HepG2 (cell line): ENCODE data around the gene PFKP. TPM values are rescaled to one million over a fixed set of nuclear protein-coding genes. Genes with fewer than 3 reads are reported as not detected.

Experiments used
- ATAC-seq: fragments of 200-7000 bp; cut with Tn5 transposase; 3 replicates; pipeline ENCODE4 v1.9.1; 2020; ENCODE audit warnings: mild to moderate bottlenecking, moderate library complexity
- BruUV-seq: library from RNA; stranded (reverse); fragments of 400-500 nt; replicated peaks from 2 replicates; lab custom pipeline; 2021; lab: Mats Ljungman, UMichigan
- CTCF ChIA-PET: fragments of 300-600 bp; formaldehyde crosslinking; extraction: SDS; loops from one replicate; lab custom pipeline; 2021; ENCODE audit warnings: low total read pairs, inconsistent platforms, low intra/inter-chr PET ratio; lab: Yijun Ruan, JAX
- POLR2A ChIA-PET: fragments of 350-600 bp; sonication (Branson Sonifier 250); formaldehyde crosslinking; loops from one replicate; lab custom pipeline; 2020; ENCODE audit warnings: antibody characterized with exemption, inconsistent platforms; lab: Yijun Ruan, JAX
- DNase-seq: peaks from one replicate; pipeline ENCODE4 v3.0.0-alpha.2; 2015; ENCODE audit warnings: low spot score
- FAIRE-seq: peaks from 3 replicates; lab custom pipeline; 2011; peaks lifted over from hg19 to GRCh38; lab: Jason Lieb, UNC
- H2AFZ ChIP-seq: one replicate; pipeline ENCODE4 v1.6.1; 2011; ENCODE audit warnings: low read length, inconsistent platforms
- H3K27ac ChIP-seq: fragments of 300-600 bp; 3 replicates; pipeline ENCODE4 v1.8.0; 2011; ENCODE audit warnings: mixed run types, mild to moderate bottlenecking, mixed read lengths, low read length, inconsistent platforms; ENCODE audit not compliant: insufficient read depth; ENCODE audit errors: extremely low read length
- H3K27me3 ChIP-seq, 2 experiments: fragments of 200-600 bp in 1 of 2; 2 replicates in 1 of 2; 3 replicates in 1 of 2; pipeline versions ENCODE4 v1.6.0 to v1.8.0; 2011; ENCODE audit warnings: low read length in 2 of 2, mild to moderate bottlenecking in 2 of 2, moderate library complexity in 2 of 2, inconsistent platforms in 1 of 2; ENCODE audit not compliant: insufficient read depth in 2 of 2, control insufficient read depth in 1 of 2
- H3K36me3 ChIP-seq, 2 experiments: fragments of 200-600 bp in 1 of 2; replicated peaks in 1 of 2; 2 replicates in 1 of 2; 3 replicates in 1 of 2; pipeline versions ENCODE4 v1.5.1 to v1.8.0; 2011; ENCODE audit warnings: low read length in 2 of 2, inconsistent platforms in 1 of 2; ENCODE audit not compliant: insufficient read depth in 2 of 2, control insufficient read depth in 1 of 2
- H3K4me1 ChIP-seq: 2 replicates; pipeline ENCODE4 v1.5.1; 2012; ENCODE audit warnings: low read length, inconsistent platforms; ENCODE audit not compliant: insufficient read depth
- H3K4me2 ChIP-seq: 2 replicates; pipeline ENCODE4 v1.6.0; 2011; ENCODE audit warnings: low read depth, low read length, inconsistent platforms
- H3K4me3 ChIP-seq, 3 experiments: fragments of 200-600 bp in 1 of 3; sonication (generic), shearing (Covaris generic) in 1 of 3; replicated peaks in 1 of 3; 2 replicates each; pipeline ENCODE4 v1.5.1; 2011 to 2016; ENCODE audit warnings: low read length in 3 of 3, inconsistent platforms in 2 of 3, low read depth in 2 of 3, mild to moderate bottlenecking in 2 of 3, control low read depth in 1 of 3, mixed read lengths in 1 of 3; ENCODE audit not compliant: insufficient read depth in 1 of 3
- H3K79me2 ChIP-seq: one replicate; pipeline ENCODE4 v1.6.1; 2011; ENCODE audit warnings: low read length, inconsistent platforms; ENCODE audit not compliant: insufficient read depth
- H3K9ac ChIP-seq: 2 replicates; pipeline ENCODE4 v1.6.0; 2011; ENCODE audit warnings: mild to moderate bottlenecking, low read depth, low read length, inconsistent platforms; ENCODE audit not compliant: insufficient read depth
- H3K9me3 ChIP-seq: 2 replicates; pipeline ENCODE4 v1.5.1; 2012; ENCODE audit warnings: mild to moderate bottlenecking, low read length
- H4K20me1 ChIP-seq: 2 replicates; pipeline ENCODE4 v1.6.0; 2011; ENCODE audit warnings: inconsistent platforms, mild to moderate bottlenecking, low read length, moderate library complexity; ENCODE audit not compliant: insufficient read depth
- ATM ChIP-seq: fragments of 450-650 bp; IDR thresholded peaks from 2 replicates; pipeline ENCODE4 v1.7.1; 2017; ENCODE audit warnings: mild to moderate bottlenecking, borderline replicate concordance
- CBFB ChIP-seq: sonication (generic); formaldehyde crosslinking; IDR thresholded peaks from 2 replicates; pipeline ENCODE4 v1.4.0; 2020; ENCODE audit warnings: missing genetic modification reagents
- DR1 ChIP-seq: sonication (generic); formaldehyde crosslinking; IDR thresholded peaks from 2 replicates; pipeline ENCODE4 v1.8.0; 2021; ENCODE audit warnings: mild to moderate bottlenecking, missing genetic modification reagents, inconsistent platforms
- ERF ChIP-seq: IDR thresholded peaks from 2 replicates; pipeline ENCODE4 v1.6.1; 2018; ENCODE audit warnings: missing biosample characterization, missing genetic modification reagents
- ZBTB43 ChIP-seq: sonication (generic); formaldehyde crosslinking; conservative IDR thresholded peaks from 2 replicates; pipeline ENCODE4 v1.4.0; 2020; ENCODE audit warnings: missing genetic modification reagents
- ZNF20 ChIP-seq: sonication (generic); formaldehyde crosslinking; IDR thresholded peaks from 2 replicates; pipeline ENCODE4 v1.4.0; 2020; ENCODE audit warnings: mild to moderate bottlenecking, moderate library complexity, missing genetic modification reagents
- ZNF234 ChIP-seq: sonication (generic); formaldehyde crosslinking; conservative IDR thresholded peaks from 2 replicates; pipeline ENCODE4 v1.5.1; 2020; ENCODE audit warnings: mild to moderate bottlenecking, missing genetic modification reagents
- ZNF496 ChIP-seq: sonication (generic); formaldehyde crosslinking; IDR thresholded peaks from 2 replicates; pipeline ENCODE4 v1.8.1; 2023; ENCODE audit warnings: mild to moderate bottlenecking, moderate library complexity, missing genetic modification reagents; ENCODE audit not compliant: insufficient replicate concordance
- ZZZ3 ChIP-seq: sonication (generic); formaldehyde crosslinking; IDR thresholded peaks from 2 replicates; pipeline ENCODE4 v1.4.0; 2020; ENCODE audit warnings: missing genetic modification reagents, mild to moderate bottlenecking, borderline replicate concordance
- WGBS: methylation state at CpG from one replicate; pipeline ENCODE4 v1.1.6; 2017; ENCODE audit warnings: low lambda C conversion rate; 5-methylcytosine and 5-hydroxymethylcytosine counted together
- in situ Hi-C: cut with HindIII; loops from 2 replicates; pipeline ENCODE4 v1.10.0; 2017; ENCODE audit warnings: low pct_unique_long_range_greater_than_20kb; ENCODE audit not compliant: extremely low pct_ligation_motif_present
- intact Hi-C: fragments of 100-400 bp; cut with micrococcal nuclease; formaldehyde crosslinking; loops from one replicate; pipeline ENCODE4 v1.10.0; 2022; ENCODE audit not compliant: unreplicated experiment
- polyA plus RNA-seq, 8 experiments: library from polyadenylated mRNA; depleted of rRNA in 3 of 8; stranded (reverse) in 7 of 8; unstranded in 1 of 8; fragments of >200 nt; fragmentation: Illumina TruSeq in 4 of 8; extraction: Trizol in 4 of 8; gene quantifications; 2 replicates each; pipeline versions ENCODE4 v1.2.1 to v1.2.3, GENCODE V29; 2011 to 2016; ENCODE audit warnings: low read depth in 4 of 8, missing spikeins in 1 of 8, mixed read lengths in 1 of 8; ENCODE audit not compliant: insufficient read depth in 1 of 8
- total RNA-seq, 5 experiments: library from RNA; depleted of rRNA; stranded (reverse); fragments of >200 nt; fragmentation: Illumina TruSeq; extraction: Trizol; gene quantifications; 2 replicates each; pipeline ENCODE4 v1.2.3, GENCODE V29; 2016; ENCODE audit warnings: low read depth in 1 of 5
- TF ChIP-seq, protein P1 (sequence below): sonication (generic); formaldehyde crosslinking; IDR thresholded peaks from 2 replicates; pipeline ENCODE4 v1.4.0; 2020; ENCODE audit warnings: mild to moderate bottlenecking, missing genetic modification reagents
- TF ChIP-seq, protein P2 (sequence below): sonication (generic); formaldehyde crosslinking; IDR thresholded peaks from 2 replicates; pipeline ENCODE4 v1.4.0; 2020; ENCODE audit warnings: missing genetic modification reagents
- TF ChIP-seq, protein P3 (sequence below): sonication (generic); formaldehyde crosslinking; IDR thresholded peaks from 2 replicates; pipeline ENCODE4 v1.4.0; 2020; ENCODE audit warnings: missing genetic modification reagents, borderline replicate concordance

The PFKP gene
- total and polyA plus RNA-seq, 2 of the 13 experiments (the other 11 are each of a cell fraction or from before 2014, with no cell fraction given), result 0.80 to 2.4 TPM

- ChIA-PET CTCF (no interaction called here), POLR2A (no interaction called here)
- 22% methylated on average over 6 of the region's 6 CpGs for WGBS
- peak overlapping the region; percentile 29; the same call in 1 of the 2 replicates for H3K4me2 ChIP-seq
- no peak for FAIRE-seq
- peaks cover 13% of the 10 kb centered on the region for H3K4me1 ChIP-seq
- no peak overlapping the region for H3K27ac ChIP-seq
- DNase-seq, result no peak
- H3K36me3 ChIP-seq, result no peaks in the 10 kb centered on the region
- no peaks in the 10 kb centered on the region; a peak in 2 of 5 replicates for H3K27me3 ChIP-seq
- no peak overlapping the region for H2AFZ ChIP-seq
- H3K9me3 ChIP-seq, result no peaks in the 10 kb centered on the region
- H3K79me2 ChIP-seq, result no peaks in the 10 kb centered on the region
- in situ Hi-C loops (loop anchor here (5.0 to 10.0 kb wide), 2 partner anchors 119 to 201 kb away; no protein-coding TSS in a partner anchor), intact Hi-C loops (no loop called here)
- H3K4me3 ChIP-seq, result peak overlapping the region in 1 of 3 experiments; percentile 19; a peak in 1 of 6 replicates
- no peaks in the 10 kb centered on the region for H4K20me1 ChIP-seq
- no peak for ATAC-seq
- BruUV-seq, result no TSS peak
- no peak overlapping the region for H3K9ac ChIP-seq
- TF ChIP-seq ZNF234 (CRISPR knock-in tag) (no peak), ZBTB43 (CRISPR knock-in tag) (no peak), ERF (no peak), ZNF20 (CRISPR knock-in tag) (no peak), ZNF496 (no peak), CBFB (no peak), DR1 (CRISPR knock-in tag) (no peak), ATM (no peak), ZZZ3 (no peak)
- TF ChIP-seq, protein P1, sequence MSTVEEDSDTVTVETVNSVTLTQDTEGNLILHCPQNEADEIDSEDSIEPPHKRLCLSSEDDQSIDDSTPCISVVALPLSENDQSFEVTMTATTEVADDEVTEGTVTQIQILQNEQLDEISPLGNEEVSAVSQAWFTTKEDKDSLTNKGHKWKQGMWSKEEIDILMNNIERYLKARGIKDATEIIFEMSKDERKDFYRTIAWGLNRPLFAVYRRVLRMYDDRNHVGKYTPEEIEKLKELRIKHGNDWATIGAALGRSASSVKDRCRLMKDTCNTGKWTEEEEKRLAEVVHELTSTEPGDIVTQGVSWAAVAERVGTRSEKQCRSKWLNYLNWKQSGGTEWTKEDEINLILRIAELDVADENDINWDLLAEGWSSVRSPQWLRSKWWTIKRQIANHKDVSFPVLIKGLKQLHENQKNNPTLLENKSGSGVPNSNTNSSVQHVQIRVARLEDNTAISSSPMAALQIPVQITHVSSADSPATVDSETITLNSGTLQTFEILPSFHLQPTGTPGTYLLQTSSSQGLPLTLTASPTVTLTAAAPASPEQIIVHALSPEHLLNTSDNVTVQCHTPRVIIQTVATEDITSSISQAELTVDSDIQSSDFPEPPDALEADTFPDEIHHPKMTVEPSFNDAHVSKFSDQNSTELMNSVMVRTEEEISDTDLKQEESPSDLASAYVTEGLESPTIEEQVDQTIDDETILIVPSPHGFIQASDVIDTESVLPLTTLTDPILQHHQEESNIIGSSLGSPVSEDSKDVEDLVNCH (CRISPR knock-in tag), result no peak
- TF ChIP-seq, protein P2, sequence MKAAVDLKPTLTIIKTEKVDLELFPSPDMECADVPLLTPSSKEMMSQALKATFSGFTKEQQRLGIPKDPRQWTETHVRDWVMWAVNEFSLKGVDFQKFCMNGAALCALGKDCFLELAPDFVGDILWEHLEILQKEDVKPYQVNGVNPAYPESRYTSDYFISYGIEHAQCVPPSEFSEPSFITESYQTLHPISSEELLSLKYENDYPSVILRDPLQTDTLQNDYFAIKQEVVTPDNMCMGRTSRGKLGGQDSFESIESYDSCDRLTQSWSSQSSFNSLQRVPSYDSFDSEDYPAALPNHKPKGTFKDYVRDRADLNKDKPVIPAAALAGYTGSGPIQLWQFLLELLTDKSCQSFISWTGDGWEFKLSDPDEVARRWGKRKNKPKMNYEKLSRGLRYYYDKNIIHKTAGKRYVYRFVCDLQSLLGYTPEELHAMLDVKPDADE (CRISPR knock-in tag), result no peak
- TF ChIP-seq, protein P3, sequence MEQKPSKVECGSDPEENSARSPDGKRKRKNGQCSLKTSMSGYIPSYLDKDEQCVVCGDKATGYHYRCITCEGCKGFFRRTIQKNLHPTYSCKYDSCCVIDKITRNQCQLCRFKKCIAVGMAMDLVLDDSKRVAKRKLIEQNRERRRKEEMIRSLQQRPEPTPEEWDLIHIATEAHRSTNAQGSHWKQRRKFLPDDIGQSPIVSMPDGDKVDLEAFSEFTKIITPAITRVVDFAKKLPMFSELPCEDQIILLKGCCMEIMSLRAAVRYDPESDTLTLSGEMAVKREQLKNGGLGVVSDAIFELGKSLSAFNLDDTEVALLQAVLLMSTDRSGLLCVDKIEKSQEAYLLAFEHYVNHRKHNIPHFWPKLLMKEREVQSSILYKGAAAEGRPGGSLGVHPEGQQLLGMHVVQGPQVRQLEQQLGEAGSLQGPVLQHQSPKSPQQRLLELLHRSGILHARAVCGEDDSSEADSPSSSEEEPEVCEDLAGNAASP (CRISPR knock-in tag), result no peak
Measured at GRCh38 chr10:3046210-3046779, 21.1 kb upstream of the PFKP start.
